ENCODE measurements around the gene LRRC46.
A peak's percentile ranks its signal among the peaks of the same experiment; 100 is the strongest.

Gene LRRC46

GRCh38 chr17:47831003-47831933 is at the start of gene LRRC46, which contains the start of gene MRPL10:
Gene LRRC46 (plus strand): TSS chr17:47831670. CDS start chr17:47831990, 320 bp downstream.
Gene MRPL10 (minus strand): TSS chr17:47831541. CDS start chr17:47831511, 30 bp downstream.
- DNase-seq, result peak; percentile 91

- DNase-seq, result no peak
Measured at GRCh38 chr17:47785538-47786123, 45.8 kb upstream of the LRRC46 start.

GRCh38 chr17:47789611-47790561 is 41.6 kb upstream of the LRRC46 start:
- peak; percentile 57 for DNase-seq

- no peak for DNase-seq
Measured at GRCh38 chr17:47791025-47791424, 40.4 kb upstream of the LRRC46 start.

- no peak for DNase-seq
Measured at GRCh38 chr17:47792457-47792856, 39.0 kb upstream of the LRRC46 start.

GRCh38 chr17:47792979-47793378 is 38.5 kb upstream of the LRRC46 start:
- DNase-seq, result no peak

GRCh38 chr17:47797797-47798196 is 33.7 kb upstream of the LRRC46 start:
- DNase-seq, result no peak

- no peak for DNase-seq
Measured at GRCh38 chr17:47800686-47801085, 30.8 kb upstream of the LRRC46 start.

GRCh38 chr17:47801176-47801765 is 30.2 kb upstream of the LRRC46 start:
- DNase-seq, result no peak

- no peak for DNase-seq
Measured at GRCh38 chr17:47801906-47802305, 29.6 kb upstream of the LRRC46 start.

GRCh38 chr17:47802341-47803022 is 29.0 kb upstream of the LRRC46 start:
- peak; percentile 59 for DNase-seq

GRCh38 chr17:47803201-47803600 is 28.3 kb upstream of the LRRC46 start:
- DNase-seq, result no peak

- DNase-seq, result no peak
Measured at GRCh38 chr17:47803751-47804150, 27.7 kb upstream of the LRRC46 start.

GRCh38 chr17:47804461-47804860 is 27.0 kb upstream of the LRRC46 start:
- DNase-seq, result no peak

- no peak for DNase-seq
Measured at GRCh38 chr17:47806026-47806912, 25.2 kb upstream of the LRRC46 start.

- DNase-seq, result no peak
Measured at GRCh38 chr17:47806913-47807255, 24.6 kb upstream of the LRRC46 start.

- DNase-seq, result no peak
Measured at GRCh38 chr17:47807421-47807820, 24.0 kb upstream of the LRRC46 start.

- no peak for DNase-seq
Measured at GRCh38 chr17:47808036-47808829, 23.2 kb upstream of the LRRC46 start.

GRCh38 chr17:47808830-47809480 is 22.5 kb upstream of the LRRC46 start:
- no peak for DNase-seq

All from stimulated activated CD4-positive, alpha-beta T cell treated with anti-CD3 and anti-CD28 coated beads, Interleukin-1b, Interleukin-23, amount 100 ng/mL, for 48 hours (primary cell).